GM21515 (cell line): ENCODE measurements around the gene RGS10.
A peak's percentile ranks its signal among the peaks of the same experiment; 100 is the strongest.
"Not testable (repeated sequence)": the region's sequence is repeated elsewhere in the genome, so short reads cannot be mapped to it uniquely, and the experiment has no call there.

Source experiments
- ATAC-seq: cut with Tn5 transposase; IDR thresholded peaks from one replicate; pipeline ENCODE4 v1.9.1; 2021; ENCODE audit not compliant: unreplicated experiment

Gene RGS10

GRCh38 chr10:119470920-119471702 is 71.4 kb downstream of the RGS10 start:
- ATAC-seq, result no peak

GRCh38 chr10:119469846-119470245 is 72.7 kb downstream of the RGS10 start:
- no peak for ATAC-seq

- ATAC-seq, result no peak
Measured at GRCh38 chr10:119469325-119469707, 73.2 kb downstream of the RGS10 start.

GRCh38 chr10:119468542-119469324 is 73.8 kb downstream of the RGS10 start:
- no peak for ATAC-seq

- ATAC-seq, result no peak
Measured at GRCh38 chr10:119466655-119467054, 75.9 kb downstream of the RGS10 start.

- no peak for ATAC-seq
Measured at GRCh38 chr10:119466076-119466475, 76.4 kb downstream of the RGS10 start.

GRCh38 chr10:119465085-119465484 is 77.4 kb downstream of the RGS10 start:
- no peak for ATAC-seq

- not testable (repeated sequence) for ATAC-seq
Measured at GRCh38 chr10:119463195-119463594, 79.3 kb downstream of the RGS10 start.

- ATAC-seq, result no peak
Measured at GRCh38 chr10:119462773-119463172, 79.7 kb downstream of the RGS10 start.

GRCh38 chr10:119461923-119462322 is 80.6 kb downstream of the RGS10 start:
- ATAC-seq, result peak; percentile 77

GRCh38 chr10:119461380-119461779 is 81.1 kb downstream of the RGS10 start:
- no peak for ATAC-seq

- no peak for ATAC-seq
Measured at GRCh38 chr10:119460369-119461195, 81.9 kb downstream of the RGS10 start.

GRCh38 chr10:119459681-119460340 is 82.7 kb downstream of the RGS10 start:
- ATAC-seq, result no peak

GRCh38 chr10:119457966-119458766 is 84.4 kb downstream of the RGS10 start:
- no peak for ATAC-seq

GRCh38 chr10:119456435-119456810 is 86.1 kb downstream of the RGS10 start:
- ATAC-seq, result no peak

GRCh38 chr10:119455609-119456434 is 86.7 kb downstream of the RGS10 start:
- ATAC-seq, result no peak

GRCh38 chr10:119454990-119455389 is 87.5 kb downstream of the RGS10 start:
- no peak for ATAC-seq

GRCh38 chr10:119454316-119454715 is 88.2 kb downstream of the RGS10 start:
- no peak for ATAC-seq

GRCh38 chr10:119453313-119453712 is 89.2 kb downstream of the RGS10 start:
- no peak for ATAC-seq
